ENCODE data around the gene RTL1. TPM values are rescaled to one million over a fixed set of nuclear protein-coding genes. Genes with fewer than 3 reads are reported as not detected.

RTL1 gene
- total RNA-seq, 1 donor from 2014 or later = 0.15 TPM

GRCh38 chr14:100885196-100885595 is 18.3 kb downstream of the RTL1 start:
- H3K27me3 Mint-ChIP-seq (ENCODE audit: insufficient read depth, low read depth) = no peaks in the 10 kb centered on the region
- DNase-seq (ENCODE audit: low spot score) = no peak
- TF ChIP-seq CTCF (IDR thresholded peaks at IDR 0.05) = no peak
- no peak for TF ChIP-seq EZH2phosphoT487 (IDR thresholded peaks at IDR 0.05)
- TF ChIP-seq EZH2 (IDR thresholded peaks at IDR 0.05) = no peak
- Histone ChIP-seq H4K20me1 (ENCODE audit: low read depth) (no peaks in the 10 kb centered on the region), H3K4me3 (no peak overlapping the region), H3K9me3 (ENCODE audit: low read depth) (no peaks in the 10 kb centered on the region), H3K27ac (no peak overlapping the region), H3K9ac (no peak overlapping the region), H3K36me3 (no peaks in the 10 kb centered on the region), H2AFZ (replicated peaks) (no peak overlapping the region), H3F3A (ENCODE audit: low read depth) (no peaks in the 10 kb centered on the region), H3K79me2 (ENCODE audit: low read depth) (no peaks in the 10 kb centered on the region), H3K27me3 (no peaks in the 10 kb centered on the region), H3K4me2 (no peak overlapping the region), H3K4me1 (peaks cover 21% of the 10 kb centered on the region)
- H3K4me1 Mint-ChIP-seq = peaks cover 9% of the 10 kb centered on the region
- H3K9me3 Mint-ChIP-seq = peaks cover 36% of the 10 kb centered on the region
- H3K27ac Mint-ChIP-seq = no peak overlapping the region
- H3K4me3 Mint-ChIP-seq = no peak overlapping the region
- no peaks in the 10 kb centered on the region for H3K36me3 Mint-ChIP-seq

GRCh38 chr14:100884456-100884855 is 19.1 kb downstream of the RTL1 start:
- Histone ChIP-seq H3K27me3 (no peaks in the 10 kb centered on the region), H3K4me2 (no peak overlapping the region), H2AFZ (replicated peaks) (no peak overlapping the region), H3K79me2 (ENCODE audit: low read depth) (no peaks in the 10 kb centered on the region), H4K20me1 (ENCODE audit: low read depth) (no peaks in the 10 kb centered on the region), H3F3A (ENCODE audit: low read depth) (no peaks in the 10 kb centered on the region), H3K9ac (no peak overlapping the region), H3K4me1 (peaks cover 21% of the 10 kb centered on the region), H3K36me3 (no peaks in the 10 kb centered on the region), H3K9me3 (ENCODE audit: low read depth) (no peaks in the 10 kb centered on the region), H3K27ac (no peak overlapping the region), H3K4me3 (no peak overlapping the region)
- TF ChIP-seq EZH2 (IDR thresholded peaks at IDR 0.05) (no peak), CTCF (IDR thresholded peaks at IDR 0.05) (no peak), EZH2phosphoT487 (IDR thresholded peaks at IDR 0.05) (no peak)
- no peak overlapping the region for H3K4me3 Mint-ChIP-seq
- H3K9me3 Mint-ChIP-seq = peaks cover 36% of the 10 kb centered on the region
- no peaks in the 10 kb centered on the region for H3K27me3 Mint-ChIP-seq (ENCODE audit: insufficient read depth, low read depth)
- DNase-seq (ENCODE audit: low spot score) = no peak
- H3K27ac Mint-ChIP-seq = peak overlapping the region; percentile 30
- peaks cover 9% of the 10 kb centered on the region for H3K4me1 Mint-ChIP-seq
- no peaks in the 10 kb centered on the region for H3K36me3 Mint-ChIP-seq

- H3F3A ChIP-seq (ENCODE audit: low read depth) = no peaks in the 10 kb centered on the region
- H3K4me3 Mint-ChIP-seq = peak overlapping the region; percentile 35
- no peak overlapping the region for H3K4me3 ChIP-seq
- H3K27me3 ChIP-seq = no peaks in the 10 kb centered on the region
- H3K27ac ChIP-seq = no peak overlapping the region
- TF ChIP-seq EZH2phosphoT487 (IDR thresholded peaks at IDR 0.05) = no peak
- no peak for TF ChIP-seq EZH2 (IDR thresholded peaks at IDR 0.05)
- TF ChIP-seq CTCF (IDR thresholded peaks at IDR 0.05) = no peak
- no peaks in the 10 kb centered on the region for H3K36me3 Mint-ChIP-seq
- no peaks in the 10 kb centered on the region for H3K36me3 ChIP-seq
- no peaks in the 10 kb centered on the region for H3K79me2 ChIP-seq (ENCODE audit: low read depth)
- no peak overlapping the region for H2AFZ ChIP-seq (replicated peaks)
- peaks cover 36% of the 10 kb centered on the region for H3K9me3 Mint-ChIP-seq
- no peaks in the 10 kb centered on the region for H4K20me1 ChIP-seq (ENCODE audit: low read depth)
- H3K4me2 ChIP-seq = no peak overlapping the region
- H3K4me1 ChIP-seq = peaks cover 21% of the 10 kb centered on the region
- H3K27ac Mint-ChIP-seq = no peak overlapping the region
- no peak overlapping the region for H3K9ac ChIP-seq
- H3K27me3 Mint-ChIP-seq (ENCODE audit: insufficient read depth, low read depth) = no peaks in the 10 kb centered on the region
- DNase-seq (ENCODE audit: low spot score) = no peak
- H3K9me3 ChIP-seq (ENCODE audit: low read depth) = no peaks in the 10 kb centered on the region
- H3K4me1 Mint-ChIP-seq = peaks cover 6% of the 10 kb centered on the region
Observed at GRCh38 chr14:100883789-100884101, 19.8 kb downstream of the RTL1 start.
